ENCODE data around the gene FTSJ3.

DNA sequence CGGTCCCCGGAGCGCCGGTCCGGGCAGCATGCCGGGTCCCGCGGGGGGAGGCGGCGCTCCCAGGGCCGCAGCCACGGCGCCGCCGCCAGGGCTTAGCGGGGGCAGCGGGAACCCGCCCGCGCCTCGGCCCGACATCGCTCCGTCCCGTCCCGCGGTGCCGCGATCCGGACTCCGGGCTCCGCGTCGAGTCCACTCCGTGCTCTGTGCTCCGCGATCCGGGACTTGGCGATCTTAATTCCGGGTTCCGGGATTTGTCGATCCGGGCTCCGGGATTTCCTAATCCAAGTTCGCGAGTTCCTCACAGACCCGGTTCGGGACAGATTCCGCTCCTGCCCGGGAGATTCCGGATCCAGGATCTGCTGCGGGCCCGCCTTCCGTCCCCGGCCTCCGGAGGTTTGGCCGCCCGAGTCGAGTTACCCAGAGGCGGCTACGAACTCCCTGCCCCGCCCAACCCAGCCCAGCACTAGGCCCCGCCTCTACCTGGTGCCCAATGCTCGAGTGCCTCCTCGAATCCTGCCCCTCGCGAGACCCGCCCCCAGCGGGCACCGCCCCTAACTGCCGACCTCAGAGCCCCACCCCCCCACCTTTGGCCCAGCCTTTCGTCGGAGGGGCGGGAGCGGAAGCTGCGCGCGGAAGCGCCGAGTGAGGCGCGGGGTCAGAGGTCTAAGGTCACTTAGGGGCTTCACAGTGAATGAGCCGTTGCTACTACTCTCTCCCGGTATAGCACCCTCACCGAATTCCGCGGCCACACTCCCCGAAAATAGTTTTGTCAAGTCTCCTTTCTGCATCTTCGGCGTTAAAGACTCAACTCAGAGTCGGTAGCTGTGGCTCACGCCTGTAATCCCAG lies 15.3 kb upstream of the FTSJ3 start, which contains the start of gene SMARCD2:
- TF ChIP-seq CTCF (IDR thresholded peaks at IDR 0.05) (peak; percentile 12; the same call in 1 of the 2 replicates), ZFX (IDR thresholded peaks at IDR 0.05; ENCODE audit: borderline replicate concordance) (no peak)

All from 22Rv1 (cell line).